NOMO-1 treated with DMSO at 0.1 percent for 48 hours (cell line): Measurements from ENCODE around the gene SLC4A11.

Experiments used
- DNase-seq: peaks from one replicate; lab custom pipeline; 2025; ENCODE audit not compliant: unreplicated experiment; lab: John Stamatoyannopoulos, UW

The SLC4A11 gene

DNA sequence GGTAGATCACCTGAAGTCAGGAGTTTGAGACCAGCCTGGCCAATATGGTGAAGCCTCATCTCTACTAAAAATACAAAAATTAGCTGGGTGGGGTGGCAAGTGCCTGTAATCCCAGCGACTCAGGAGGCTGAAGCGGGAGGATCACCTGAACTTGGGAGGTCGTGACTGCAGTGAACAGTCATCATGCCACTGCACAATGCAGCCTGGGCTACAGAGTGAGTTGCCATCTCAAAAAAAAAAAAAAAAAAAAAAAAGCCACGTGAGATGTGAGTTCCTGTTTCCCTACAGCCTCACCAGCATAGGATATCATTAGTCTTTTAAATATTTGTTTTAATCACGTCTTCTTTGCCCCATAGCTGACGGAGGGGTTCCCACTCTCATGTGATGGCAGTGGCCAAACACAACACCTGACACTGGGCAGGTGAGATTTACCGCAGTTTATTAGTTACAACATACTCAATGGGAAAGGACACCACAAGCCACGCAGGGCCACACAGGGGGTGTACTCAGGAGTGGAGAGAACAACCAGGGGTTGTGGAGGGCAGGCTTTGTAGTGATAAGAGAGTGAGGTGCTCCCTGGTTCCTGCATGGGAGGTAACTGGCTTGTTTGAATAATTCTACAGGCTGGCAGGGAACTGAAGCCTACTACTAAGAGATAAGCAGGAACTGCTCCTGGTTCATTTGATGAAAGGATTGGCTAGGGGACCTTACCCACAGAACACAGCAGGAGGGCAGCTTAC, 61.1 kb downstream of the SLC4A11 start:
- no peak for DNase-seq
